Esophagus muscularis mucosa (tissue), 4 donors: Measurements from ENCODE around the gene GNAT1. TPM values are rescaled to one million over a fixed set of nuclear protein-coding genes. Genes with fewer than 3 reads are reported as not detected.
A peak's percentile ranks its signal among the peaks of the same experiment; 100 is the strongest.

Source experiments
- DNase-seq: peaks from one replicate; pipeline ENCODE4 v3.0.0-alpha.2; 2017; ENCODE audit errors: extremely low spot score
- H3K27ac ChIP-seq, 4 donors: fragments of 200-600 bp; sonication (generic); replicated peaks in 1 of 4; 1 replicate in 3 of 4; 2 replicates in 1 of 4; pipeline ENCODE4 v1.5.1; 2016 to 2019; ENCODE audit warnings: mild to moderate bottlenecking in 1 of 4
- H3K27me3 ChIP-seq, 4 donors: fragments of 200-600 bp; sonication (generic); one replicate each; pipeline versions ENCODE4 v1.5.1 to v1.6.0; 2016 to 2019
- H3K36me3 ChIP-seq, 4 donors: fragments of 200-600 bp; sonication (generic); one replicate each; pipeline ENCODE4 v1.5.1; 2016 to 2019
- H3K4me1 ChIP-seq, 4 donors: fragments of 200-600 bp; sonication (generic); one replicate each; pipeline ENCODE4 v1.5.1; 2016 to 2019
- H3K4me3 ChIP-seq, 4 donors: fragments of 200-600 bp; sonication (generic); 1 replicate in 2 of 4; 2 replicates in 2 of 4; pipeline ENCODE4 v1.5.1; 2016 to 2019; ENCODE audit warnings: mild to moderate bottlenecking in 4 of 4, moderate library complexity in 1 of 4
- H3K9me3 ChIP-seq, 4 donors: fragments of 200-600 bp; sonication (generic); 1 replicate in 3 of 4; 2 replicates in 1 of 4; pipeline ENCODE4 v1.5.1; 2016 to 2019
- CTCF ChIP-seq, 3 experiments: fragments of 200-600 bp in 2 of 3; fragments of 450-650 bp in 1 of 3; sonication (generic) in 2 of 3; IDR thresholded peaks; one replicate each; pipeline ENCODE4 v1.5.1; 2017 to 2019; ENCODE audit warnings: antibody characterized with exemption in 3 of 3, mild to moderate bottlenecking in 2 of 3, moderate library complexity in 1 of 3
- EP300 ChIP-seq: sonication (generic); formaldehyde crosslinking; IDR thresholded peaks from one replicate; pipeline ENCODE4 v1.6.1; 2017; ENCODE audit warnings: antibody characterized with exemption
- POLR2A ChIP-seq: fragments of 450-650 bp; IDR thresholded peaks from one replicate; pipeline ENCODE4 v1.6.1; 2017; ENCODE audit warnings: antibody characterized with exemption, moderate library complexity, mild to moderate bottlenecking, low read depth
- POLR2AphosphoS5 ChIP-seq, 2 donors: sonication (generic); formaldehyde crosslinking; IDR thresholded peaks; one replicate each; pipeline ENCODE4 v1.6.1; 2017; ENCODE audit warnings: antibody characterized with exemption in 2 of 2
- WGBS: methylation state at CpG from one replicate; pipeline ENCODE4 v1.1.5; 2018; 5-methylcytosine and 5-hydroxymethylcytosine counted together
- intact Hi-C: fragments of 100-400 bp; cut with DNase I; formaldehyde crosslinking; loops from one replicate; pipeline ENCODE4 v1.15.1; 2023
- total RNA-seq, 4 donors: library from RNA; depleted of rRNA; stranded (reverse); fragments of >200 nt; gene quantifications; one replicate each; pipeline versions ENCODE4 v1.1.0 to v1.2.1, GENCODE V29; 2016

Gene GNAT1
- total RNA-seq, 4 donors from 2014 or later, result not detected

- 70% methylated on average over 9 of the region's 9 CpGs for WGBS
- Histone ChIP-seq H3K27me3 (peaks cover 0 to 8% (median 6%) of the 10 kb centered on the region in 4 donors), H3K4me3 (peak overlapping the region; percentile 59 to 78 (median 68)), H3K9me3 (no peaks in the 10 kb centered on the region), H3K27ac (peak overlapping the region in 1 of 4 donors; percentile 85), H3K4me1 (peaks cover 14 to 49% (median 45%) of the 10 kb centered on the region in 4 donors), H3K36me3 (no peaks in the 10 kb centered on the region)
- DNase-seq, result no peak
- intact Hi-C loops, result loop anchor here (2.0 kb wide), 1 partner anchor 35 kb away; no protein-coding TSS in a partner anchor
- TF ChIP-seq CTCF (IDR thresholded peaks at IDR 0.05) (no peak), POLR2AphosphoS5 (IDR thresholded peaks at IDR 0.05) (no peak), POLR2A (no peak), EP300 (no peak)
Observed at GRCh38 chr3:50153782-50154475, 37.5 kb upstream of the GNAT1 start.

DNA sequence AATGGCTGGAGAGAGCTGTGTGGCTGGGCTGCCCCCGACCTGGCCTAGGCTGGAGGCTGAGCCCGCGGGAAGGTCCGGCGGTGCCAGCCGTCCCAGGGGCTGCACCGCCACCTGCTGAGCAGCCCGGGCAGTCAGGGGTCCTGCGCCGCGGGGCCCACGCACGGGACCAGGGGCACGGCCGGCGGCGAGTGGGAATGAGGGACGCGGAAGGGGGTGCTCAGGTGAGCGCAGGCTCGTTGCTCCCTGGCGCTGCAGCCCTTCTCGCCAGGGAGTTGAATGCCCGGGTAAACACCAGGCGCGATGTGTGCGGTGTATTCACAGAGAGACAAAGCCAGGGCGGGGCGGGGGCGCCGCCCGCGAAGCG lies 37.0 kb upstream of the GNAT1 start:
- H3K27me3 ChIP-seq, result peaks cover 0 to 8% (median 6%) of the 10 kb centered on the region in 4 donors
- WGBS, result 11% methylated on average over 13 of the region's 34 CpGs
- H3K4me1 ChIP-seq, result peaks cover 19 to 54% (median 50%) of the 10 kb centered on the region in 4 donors
- intact Hi-C loops, result loop anchor here (2.0 kb wide), 1 partner anchor 34 kb away; no protein-coding TSS in a partner anchor
- no peaks in the 10 kb centered on the region for H3K9me3 ChIP-seq
- H3K4me3 ChIP-seq, result peak overlapping the region; percentile 59 to 78 (median 68)
- no peaks in the 10 kb centered on the region for H3K36me3 ChIP-seq
- TF ChIP-seq POLR2AphosphoS5 (IDR thresholded peaks at IDR 0.05), result no peak
- TF ChIP-seq CTCF (IDR thresholded peaks at IDR 0.05), result peak; percentile 36 to 42 (median 36)
- no peak for TF ChIP-seq EP300
- no peak for TF ChIP-seq POLR2A
- no peak for DNase-seq
- peak overlapping the region in 3 of 4 donors; percentile 78 to 85 (median 80) for H3K27ac ChIP-seq

GRCh38 chr3:50154840-50155490 lies 36.4 kb upstream of the GNAT1 start, which contains the start of gene SEMA3F:
SEMA3F (plus strand) TSS chr3:50155324; CDS start chr3:50159623, 4,299 bp downstream.
- under 1% methylated on average over 30 of the region's 98 CpGs for WGBS
- H3K36me3 ChIP-seq, result no peaks in the 10 kb centered on the region
- peaks cover 19 to 59% (median 55%) of the 10 kb centered on the region in 4 donors for H3K4me1 ChIP-seq
- no peak for DNase-seq
- intact Hi-C loops, result loop anchor here (2.0 kb wide), 1 partner anchor 34 kb away; no protein-coding TSS in a partner anchor
- peak within 1 kb of the TSS; percentile 78 to 85 (median 79) for H3K27ac ChIP-seq
- no peaks in the 10 kb centered on the region for H3K9me3 ChIP-seq
- H3K4me3 ChIP-seq, result peak within 1 kb of the TSS; percentile 59 to 78 (median 68)
- H3K27me3 ChIP-seq, result peaks cover 0 to 8% (median 6%) of the 10 kb centered on the region in 4 donors
- TF ChIP-seq EP300 (no peak), CTCF (IDR thresholded peaks at IDR 0.05) (peak in 2 of 3 experiments; percentile 31 to 50), POLR2AphosphoS5 (IDR thresholded peaks at IDR 0.05) (peak; percentile 61 to 69), POLR2A (no peak)

DNA sequence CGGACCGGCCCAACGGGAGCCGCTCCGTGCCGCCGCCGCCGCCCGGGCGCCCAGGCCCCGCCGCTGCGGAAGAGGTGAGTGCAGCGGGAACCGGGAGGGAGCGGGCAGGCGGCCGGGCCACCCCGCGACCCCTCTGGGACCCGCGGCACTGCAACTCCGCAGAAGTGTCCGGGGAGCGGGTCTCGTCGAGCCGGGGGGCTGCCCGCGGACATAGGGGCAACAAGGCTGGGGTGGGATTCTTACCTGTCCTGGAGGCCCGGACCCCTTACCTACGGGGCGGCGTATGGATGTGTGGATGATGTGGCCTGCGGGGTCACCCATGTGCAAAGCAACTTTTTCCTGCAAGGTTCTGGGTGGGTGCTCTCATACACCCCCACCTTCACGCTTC lies 35.9 kb upstream of the GNAT1 start:
- peak overlapping the region; percentile 59 to 78 (median 68) for H3K4me3 ChIP-seq
- TF ChIP-seq EP300 (no peak), POLR2A (no peak)
- no peak for DNase-seq
- no peaks in the 10 kb centered on the region for H3K9me3 ChIP-seq
- H3K36me3 ChIP-seq, result no peaks in the 10 kb centered on the region
- H3K27ac ChIP-seq, result peak overlapping the region; percentile 78 to 85 (median 79)
- WGBS, result 5% methylated on average over 6 of the region's 37 CpGs
- H3K4me1 ChIP-seq, result peaks cover 22 to 65% (median 60%) of the 10 kb centered on the region in 4 donors
- intact Hi-C loops, result loop anchor here (2.0 kb wide), 1 partner anchor 33 kb away; no protein-coding TSS in a partner anchor
- peaks cover 0 to 8% (median 6%) of the 10 kb centered on the region in 4 donors for H3K27me3 ChIP-seq

DNA sequence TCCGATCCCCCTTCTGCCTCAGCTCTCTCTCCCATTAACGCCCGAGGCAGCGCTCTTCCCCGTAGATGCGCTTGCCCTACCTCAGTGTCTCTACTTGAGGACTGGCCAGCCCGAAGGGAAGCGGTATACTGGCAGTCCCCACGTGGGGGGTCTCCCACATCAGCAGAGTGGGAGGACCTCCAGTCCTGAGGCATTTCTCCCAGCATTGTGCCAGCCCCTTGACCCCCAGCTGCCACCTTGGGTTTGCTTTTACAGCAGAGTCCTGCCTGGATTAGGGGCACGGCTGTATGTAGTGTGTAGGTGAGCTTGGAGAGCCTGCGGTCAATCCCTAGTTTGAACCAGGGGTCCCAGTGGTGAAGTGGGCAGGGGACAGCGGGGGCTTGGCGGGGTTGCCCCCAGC lies 35.5 kb upstream of the GNAT1 start:
- peak overlapping the region; percentile 59 to 78 (median 68) for H3K4me3 ChIP-seq
- WGBS, result 62% methylated on average over 10 of the region's 13 CpGs
- DNase-seq, result no peak
- H3K4me1 ChIP-seq, result peaks cover 26 to 69% (median 64%) of the 10 kb centered on the region in 4 donors
- H3K27ac ChIP-seq, result peak overlapping the region; percentile 78 to 85 (median 79)
- H3K9me3 ChIP-seq, result no peaks in the 10 kb centered on the region
- TF ChIP-seq CTCF (IDR thresholded peaks at IDR 0.05) (no peak), POLR2A (no peak), EP300 (no peak), POLR2AphosphoS5 (IDR thresholded peaks at IDR 0.05) (no peak)
- peaks cover 0 to 8% (median 6%) of the 10 kb centered on the region in 4 donors for H3K27me3 ChIP-seq
- intact Hi-C loops, result loop anchor here (2.0 kb wide), 1 partner anchor 33 kb away; no protein-coding TSS in a partner anchor
- no peaks in the 10 kb centered on the region for H3K36me3 ChIP-seq
